GM23338 (cell line): Measurements from ENCODE around the gene KIAA0753.

Source experiments
- CTCF ChIP-seq, 2 experiments: fragments of 200-600 bp in 1 of 2; sonication (generic) in 1 of 2; conservative IDR thresholded peaks; 2 replicates each; pipeline versions ENCODE4 v1.5.1 to v1.6.1; 2016 to 2017; ENCODE audit warnings: antibody characterized with exemption in 2 of 2, low read depth in 2 of 2, mild to moderate bottlenecking in 2 of 2, moderate library complexity in 1 of 2
- EZH2phosphoT487 ChIP-seq: fragments of 200-600 bp; sonication (generic); IDR thresholded peaks from one replicate; pipeline ENCODE4 v1.8.1; 2018; ENCODE audit warnings: antibody characterized with exemption; ENCODE audit not compliant: unreplicated experiment
- POLR2AphosphoS5 ChIP-seq: IDR thresholded peaks from 2 replicates; pipeline ENCODE4 v1.6.1; 2016; ENCODE audit warnings: antibody characterized with exemption, low read depth
- REST ChIP-seq: IDR thresholded peaks from one replicate; pipeline ENCODE4 v1.6.1; 2018; ENCODE audit warnings: antibody characterized with exemption; ENCODE audit not compliant: unreplicated experiment

- no peak for TF ChIP-seq CTCF (conservative IDR thresholded peaks at IDR 0.05; ENCODE audit: low read depth in 2 of 2)
- no peak for TF ChIP-seq POLR2AphosphoS5
- no peak for TF ChIP-seq EZH2phosphoT487
- no peak for TF ChIP-seq REST
Measured at GRCh38 chr17:6667516-6667915, 27.0 kb upstream of the KIAA0753 start.
